Measurements from ENCODE around the gene IL34.
"Not testable (repeated sequence)": the region's sequence is repeated elsewhere in the genome, so short reads cannot be mapped to it uniquely, and the experiment has no call there.

IL34 gene

DNA sequence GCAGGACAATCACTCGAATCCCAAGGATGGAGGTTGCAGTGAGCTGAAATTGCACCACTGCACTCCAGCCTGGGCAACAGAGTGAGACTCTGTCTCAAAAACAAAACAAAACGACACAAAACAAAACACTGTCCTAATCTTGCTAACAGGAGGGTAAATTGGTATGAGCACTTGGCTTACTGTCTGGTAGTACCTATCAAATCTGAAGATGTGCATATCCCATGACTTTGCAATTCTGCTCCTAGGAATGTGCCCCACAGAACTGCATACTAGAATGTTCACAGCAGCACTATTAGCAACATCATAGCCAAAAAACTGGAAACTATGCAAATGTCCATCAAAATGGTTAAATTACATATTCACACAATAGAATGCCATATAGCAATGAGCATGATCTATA lies 23.8 kb downstream of the IL34 start:
- intact Hi-C loops (cut with DNase I) = no loop called here
- DNase-seq = no peak

DNA sequence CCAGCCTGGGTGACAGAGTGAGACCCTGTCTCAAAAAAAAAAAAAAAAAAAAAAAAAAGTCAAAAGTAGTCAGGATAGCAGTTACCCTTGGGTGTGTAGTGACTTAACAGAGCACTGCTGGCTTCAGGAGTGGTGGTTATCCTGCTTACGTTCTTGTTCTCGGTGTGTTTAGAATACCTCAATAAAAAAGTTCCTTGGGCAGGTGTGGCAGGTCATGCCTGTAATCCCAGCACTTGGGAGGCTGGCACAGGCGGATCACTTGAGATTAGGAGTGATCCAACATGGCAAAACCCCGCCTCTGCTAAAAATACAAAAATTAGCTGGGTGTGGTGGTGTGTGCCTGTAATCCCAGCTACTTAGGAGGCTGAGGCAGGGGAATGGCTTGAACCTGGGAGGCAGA lies 24.6 kb downstream of the IL34 start:
- peak in 2 of 10 donors; percentile 14 to 41 for DNase-seq
- intact Hi-C loops (cut with DNase I) = not testable (repeated sequence)

DNA sequence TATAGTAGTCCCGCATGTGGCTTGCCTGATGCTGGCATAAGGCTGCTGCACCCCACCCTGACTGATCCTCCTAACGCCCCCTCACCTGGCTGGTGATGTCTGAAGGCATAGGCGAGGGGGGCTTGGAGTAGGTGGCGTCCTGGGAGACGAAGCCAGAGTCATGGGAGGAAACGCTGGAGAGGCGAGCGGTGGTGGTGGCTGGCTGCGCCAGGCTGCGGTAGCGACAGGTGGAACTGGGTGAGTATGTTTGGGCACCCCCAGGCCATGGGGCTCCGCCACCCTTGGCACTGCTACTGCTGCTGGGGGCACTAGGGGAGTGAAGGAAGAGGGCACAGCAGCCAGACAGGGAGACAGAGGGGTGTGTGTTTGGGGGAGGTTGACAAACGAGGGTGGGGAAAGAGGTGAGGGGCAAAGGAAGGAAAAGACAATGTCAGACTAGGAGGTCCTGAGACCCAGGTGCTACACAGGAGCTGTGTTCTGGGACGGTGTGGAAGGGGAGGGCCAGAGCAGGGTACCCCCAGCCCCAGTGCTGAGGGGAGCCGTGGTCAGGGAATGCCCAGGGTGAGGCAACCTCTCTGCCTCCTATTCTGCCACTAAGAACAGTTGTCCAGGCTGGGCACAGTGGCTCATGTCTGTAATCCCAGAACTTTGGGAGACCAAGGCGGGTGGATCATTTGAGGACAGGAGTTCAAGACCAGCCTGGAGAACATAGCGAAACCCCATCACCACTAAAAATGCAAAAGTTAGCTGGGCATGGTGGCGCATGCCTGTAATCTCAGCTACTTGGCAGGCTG lies 28.1 kb downstream of the IL34 start:
- peak in 4 of 10 donors; percentile 24 to 80 (median 78) for DNase-seq
- intact Hi-C loops (cut with DNase I) = no loop called here

DNA sequence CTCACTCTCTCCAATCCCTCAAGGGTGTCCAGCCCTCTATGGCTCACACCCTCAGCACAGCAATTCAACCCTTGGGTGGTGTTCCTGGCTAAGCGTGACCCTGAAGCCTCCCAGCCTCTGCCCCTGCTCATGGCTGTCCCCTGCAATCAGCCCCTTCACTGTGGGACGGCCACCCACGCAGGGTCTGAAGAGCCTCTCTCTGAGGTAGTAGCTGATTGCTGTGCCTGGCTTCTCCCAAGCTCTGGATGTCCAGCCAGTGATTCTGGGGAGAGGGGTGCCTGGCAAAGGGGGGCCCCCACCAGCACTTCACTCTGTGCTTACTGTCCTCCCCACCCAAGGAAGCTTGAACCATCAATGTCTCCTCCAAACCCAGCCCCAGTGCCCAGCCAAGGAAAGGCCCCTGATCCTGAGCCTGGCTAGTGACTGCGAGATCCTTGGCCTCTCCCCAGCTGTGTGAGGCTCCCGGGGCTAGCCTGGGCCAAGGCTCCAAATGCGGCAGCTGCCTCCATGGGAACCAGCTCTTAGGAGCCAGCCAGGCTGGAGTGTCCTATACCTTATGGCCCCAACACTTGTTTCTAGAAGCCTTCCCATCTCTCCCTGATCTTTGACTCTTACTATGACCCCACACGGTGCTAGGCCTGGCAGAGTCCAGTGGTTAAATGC lies 29.6 kb downstream of the IL34 start:
- peak in 6 of 10 donors; percentile 11 to 84 (median 49) for DNase-seq
- intact Hi-C loops (cut with DNase I) = no loop called here

DNA sequence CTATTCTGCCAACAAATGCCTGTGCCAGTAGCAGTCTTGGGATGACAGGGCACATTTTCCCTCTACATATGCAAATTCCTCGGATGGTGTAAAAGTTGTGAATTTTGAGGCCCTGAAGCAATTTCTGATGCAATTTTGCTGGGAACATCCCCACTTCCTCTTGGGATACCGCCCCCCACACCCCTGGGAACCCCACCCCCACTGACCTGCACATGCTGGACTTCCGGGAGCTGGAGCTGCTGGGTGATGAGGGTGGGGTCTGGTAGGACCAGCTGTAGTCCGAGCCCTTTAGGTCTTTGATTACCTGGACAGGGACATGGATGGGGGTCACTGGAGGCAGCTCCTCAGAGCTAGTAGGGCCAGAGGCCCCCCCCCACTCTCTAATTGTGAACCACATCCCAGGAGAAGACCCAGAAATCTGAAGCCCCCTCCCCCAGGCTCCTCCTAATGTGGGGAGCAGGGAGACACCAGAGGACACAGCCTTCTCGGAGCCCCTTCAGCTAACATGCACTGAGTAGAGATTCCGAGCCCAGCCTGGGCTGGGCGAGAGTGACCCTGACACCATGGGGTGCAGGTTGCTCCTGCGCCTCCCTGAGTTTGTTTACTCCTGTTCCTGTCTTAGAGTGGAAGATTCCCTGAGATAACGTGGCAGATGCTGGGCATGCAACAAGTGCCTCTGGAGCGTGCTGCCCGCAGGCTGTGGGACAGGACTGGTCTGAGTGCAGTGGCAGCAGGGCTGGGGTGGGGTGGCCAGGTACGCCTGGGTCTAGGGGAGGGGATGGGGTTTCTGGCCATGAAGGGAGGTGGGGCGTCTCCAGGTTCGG lies 30.5 kb downstream of the IL34 start:
- intact Hi-C loops (cut with DNase I) = no loop called here
- DNase-seq = peak in 5 of 10 donors; percentile 6 to 77 (median 42)

DNA sequence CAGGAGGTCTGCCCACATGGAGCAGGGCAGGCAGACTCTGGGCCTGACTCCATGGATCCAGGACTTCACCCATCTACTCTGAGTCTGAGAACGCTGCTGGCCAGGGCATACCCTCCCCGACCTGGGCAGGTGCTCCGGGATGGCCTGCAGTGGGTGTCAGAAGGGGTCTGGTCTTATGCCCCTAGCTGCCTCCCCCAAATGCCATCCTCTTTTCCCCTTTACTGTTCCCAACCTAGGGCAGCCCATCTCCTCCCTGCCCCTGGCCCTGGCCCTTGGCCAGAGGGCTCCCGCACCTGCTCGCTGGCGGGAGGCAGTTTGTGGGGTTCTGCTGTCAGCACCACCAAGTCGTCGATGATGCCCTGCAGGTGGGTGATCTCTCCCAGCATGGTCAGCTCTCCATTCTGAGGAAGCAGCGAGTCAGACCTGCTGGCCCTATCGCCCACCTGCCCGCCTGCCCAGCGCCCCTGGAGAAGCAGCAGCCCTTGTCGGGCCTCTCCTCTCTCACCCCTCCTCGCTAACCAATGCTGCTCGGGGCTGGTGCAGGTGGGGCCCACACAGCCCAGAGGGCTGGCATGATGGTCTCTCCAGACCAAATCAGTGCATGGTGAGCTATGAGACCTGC lies 31.3 kb downstream of the IL34 start:
- peak in 5 of 10 donors; percentile 5 to 66 (median 65) for DNase-seq
- intact Hi-C loops (cut with DNase I) = no loop called here

DNA sequence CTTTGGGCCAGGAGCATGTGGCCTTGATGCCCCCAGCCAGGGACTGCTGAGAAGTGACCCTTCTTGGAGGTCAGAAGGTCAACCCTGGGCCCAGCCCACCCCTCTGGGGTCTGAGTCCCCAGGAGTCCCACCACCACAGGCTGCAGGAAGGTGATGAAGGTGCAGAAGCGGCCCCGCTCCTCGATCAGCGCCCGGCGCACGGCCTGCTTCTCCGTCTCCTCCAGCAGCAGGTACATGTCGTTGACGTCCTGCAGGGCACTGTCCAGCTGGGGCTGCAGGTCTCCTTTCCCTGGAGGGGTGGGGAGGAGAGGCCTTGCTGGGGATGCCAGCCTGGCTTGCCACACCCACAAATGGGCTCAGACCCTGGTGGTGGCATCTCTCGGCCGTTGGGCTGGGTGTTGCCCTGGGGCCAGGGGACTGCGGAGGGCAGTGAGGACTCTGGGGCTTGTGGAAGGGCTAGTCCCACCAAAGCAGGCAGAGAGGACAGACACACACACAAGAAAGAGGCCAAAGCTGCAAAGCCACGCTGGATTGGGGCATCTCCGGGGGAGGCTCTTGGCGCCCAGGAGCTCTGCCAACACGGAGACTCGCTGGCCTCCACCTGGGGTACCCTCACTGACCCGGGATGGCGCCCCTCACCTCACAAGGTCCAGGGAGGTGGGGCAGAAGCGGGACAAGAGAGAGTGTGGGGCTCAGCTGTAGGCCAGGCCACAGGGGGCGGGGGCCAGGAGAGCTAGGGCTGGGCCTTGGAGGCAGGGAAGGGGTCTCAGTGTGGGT lies 31.9 kb downstream of the IL34 start:
- DNase-seq = peak in 4 of 10 donors; percentile 9 to 78 (median 66)
- intact Hi-C loops (cut with DNase I) = no loop called here

DNA sequence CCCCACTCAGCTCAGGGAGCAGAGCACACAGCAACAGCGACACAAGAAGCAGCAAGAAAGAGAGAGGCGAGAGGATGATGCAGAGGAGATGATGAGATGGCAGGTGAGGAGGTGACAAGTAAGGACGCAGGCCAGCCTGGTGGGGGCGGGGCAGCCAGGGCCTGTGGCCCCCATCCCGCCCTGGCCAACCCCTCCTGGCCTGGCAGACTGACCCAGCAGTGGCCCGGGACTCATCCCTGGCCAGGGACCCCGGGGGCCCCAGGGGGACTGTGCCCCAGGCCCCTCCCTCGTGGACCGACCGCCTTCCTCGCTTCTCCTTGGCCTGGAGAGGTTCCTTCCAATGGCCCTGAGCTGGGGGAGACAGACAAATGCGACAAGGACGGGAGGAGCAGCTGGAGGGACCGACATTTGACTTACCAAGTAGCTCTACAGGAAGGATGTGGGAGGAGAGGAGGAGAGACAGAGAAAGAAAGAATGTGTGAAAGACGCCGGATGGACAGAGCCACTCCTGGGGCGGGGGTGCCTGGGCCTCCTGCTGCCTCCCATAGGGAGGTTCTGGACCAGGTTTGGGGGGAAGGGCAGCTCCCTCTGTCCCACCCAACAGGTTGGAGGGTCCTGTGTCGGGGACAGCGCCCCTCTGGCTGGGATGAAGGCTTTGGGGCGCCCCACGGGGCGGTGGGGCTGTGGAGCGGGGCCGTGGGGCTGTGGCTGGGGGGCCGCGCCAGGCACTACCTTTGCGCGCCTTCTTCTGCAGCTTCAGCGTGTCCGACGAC lies 32.7 kb downstream of the IL34 start:
- intact Hi-C loops (cut with DNase I) = no loop called here
- DNase-seq = peak in 4 of 10 donors; percentile 9 to 69 (median 68)

DNA sequence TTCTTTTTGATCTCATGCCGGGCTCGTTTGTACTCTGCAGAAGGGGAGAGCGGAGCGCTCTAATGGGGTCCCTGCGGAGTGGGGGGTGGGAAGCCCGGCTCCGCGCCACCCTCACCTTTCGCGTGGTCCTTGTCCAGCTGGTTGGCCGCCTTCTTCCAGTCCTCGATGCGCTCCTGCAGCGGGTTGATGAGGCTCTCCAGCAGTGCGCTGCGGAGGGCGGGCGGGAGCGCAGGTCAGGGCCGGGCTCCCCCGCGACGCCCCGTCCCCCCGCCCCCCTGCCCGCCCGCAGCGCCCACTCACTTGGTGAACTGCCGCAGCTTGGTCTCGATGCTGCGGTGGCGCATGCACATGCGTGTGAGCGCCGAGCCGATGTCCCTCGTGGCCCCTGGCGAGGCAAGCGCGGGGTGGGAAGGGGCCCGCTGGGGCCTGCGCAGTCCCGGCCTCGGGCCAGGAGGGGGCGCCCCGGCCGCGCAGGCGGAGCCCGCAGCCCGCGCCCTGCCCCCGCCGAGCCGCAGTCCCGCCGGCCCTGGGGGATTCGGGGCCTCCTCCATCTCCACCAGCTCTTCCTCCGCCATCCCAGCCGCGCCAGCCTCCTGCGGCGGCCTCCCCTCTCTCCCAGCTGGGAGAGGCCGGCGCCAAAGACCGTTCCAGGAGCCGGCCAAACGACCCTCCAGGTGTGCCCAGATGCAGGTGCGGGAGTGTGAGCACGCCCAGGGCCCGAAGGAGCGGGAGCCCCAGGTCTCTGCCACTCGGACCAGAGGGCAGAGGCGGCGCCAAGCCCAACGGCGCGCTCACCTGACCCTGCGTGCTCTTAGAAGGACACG lies 33.5 kb downstream of the IL34 start:
- intact Hi-C loops (cut with DNase I) = loop anchor here (1.0 kb wide), 1 partner anchor 91 kb away; no protein-coding TSS in a partner anchor
- peak in 4 of 10 donors; percentile 10 to 90 (median 76) for DNase-seq

DNA sequence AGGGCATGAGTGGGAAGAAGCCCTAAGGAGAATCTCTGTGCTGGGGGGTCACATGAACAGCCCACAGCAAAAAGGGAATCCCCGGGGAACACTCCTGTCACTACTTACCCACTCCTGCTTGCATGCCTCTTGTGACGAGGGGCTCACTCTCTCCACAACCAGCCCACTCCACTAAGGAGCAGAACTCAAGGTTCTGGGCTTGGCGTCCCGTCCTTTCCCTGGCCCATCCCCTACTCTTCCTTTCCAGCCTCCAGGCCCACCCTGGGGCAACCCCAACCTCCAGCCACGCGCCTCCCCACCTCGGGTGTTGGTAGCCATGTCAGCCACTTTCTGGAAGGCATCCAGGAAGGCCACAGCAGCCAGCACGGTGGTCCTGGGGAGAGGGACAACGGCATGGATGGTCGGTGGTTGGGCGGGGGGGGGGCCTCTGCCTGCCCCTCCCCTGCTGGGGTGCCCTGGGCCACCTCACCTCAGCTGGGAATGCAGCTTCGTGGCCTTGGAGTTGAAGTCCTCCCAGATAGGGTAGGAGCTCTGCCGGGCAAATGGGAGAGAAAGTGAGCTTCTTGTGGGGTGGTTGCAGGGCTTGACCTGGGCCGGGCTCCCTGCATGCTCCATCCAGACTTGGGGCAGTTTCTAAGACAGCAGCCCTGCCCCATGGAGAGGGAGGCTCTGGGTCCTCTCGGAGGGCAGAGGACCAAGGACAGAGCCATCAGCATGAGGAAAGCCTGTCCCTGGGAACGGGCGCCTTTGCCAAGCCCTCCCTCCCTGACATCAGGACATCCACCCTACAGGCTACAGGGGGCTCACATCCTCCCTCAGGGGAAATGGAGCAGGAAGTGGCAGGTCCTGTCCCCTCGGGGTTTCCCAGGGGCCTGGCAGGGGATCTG lies 34.4 kb downstream of the IL34 start:
- DNase-seq = peak in 4 of 10 donors; percentile 3 to 86 (median 66)
- intact Hi-C loops (cut with DNase I) = loop anchor here (1.0 kb wide), 1 partner anchor 91 kb away; no protein-coding TSS in a partner anchor

DNA sequence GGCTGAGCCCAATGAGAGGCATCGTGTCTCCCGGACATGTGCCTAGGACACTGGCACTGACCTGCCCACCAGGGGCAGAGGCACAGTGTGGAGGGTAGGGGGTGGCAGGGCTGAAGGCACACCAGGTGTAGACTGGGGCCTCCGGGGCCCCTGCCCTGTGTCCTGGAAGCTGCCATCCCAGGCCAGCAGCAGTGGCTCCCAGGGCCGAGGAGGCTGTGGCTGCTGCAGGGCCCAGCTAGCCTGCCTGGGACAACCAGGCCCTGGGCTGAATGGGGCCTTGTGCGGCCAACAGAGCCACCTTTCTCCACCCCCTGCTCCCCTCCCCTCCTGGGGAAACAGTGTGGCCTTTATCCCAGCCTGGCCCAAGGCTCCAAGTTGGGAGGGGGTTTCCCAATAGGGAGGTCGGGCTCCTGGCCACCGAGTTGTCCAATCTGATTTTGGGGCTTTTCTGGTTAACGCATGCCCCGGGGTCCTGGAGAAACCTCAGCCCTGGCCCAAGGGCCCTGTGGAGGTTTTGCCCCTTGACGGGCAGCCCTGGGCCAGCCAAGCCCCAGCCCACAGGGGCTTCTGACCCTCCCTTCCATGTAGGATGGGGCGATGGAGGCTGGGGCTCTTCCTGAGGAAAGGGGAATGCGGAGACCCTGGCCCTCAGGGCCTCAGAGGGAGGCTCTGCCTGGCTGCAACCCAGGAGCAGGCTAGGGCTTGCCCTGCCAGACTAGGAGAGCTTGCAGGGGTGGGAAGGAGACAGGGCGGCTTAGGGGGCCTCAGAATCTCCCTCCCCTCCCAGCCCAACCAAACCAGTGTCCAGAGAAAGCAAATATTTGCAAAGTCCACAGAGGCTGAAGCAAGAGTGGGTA lies 35.3 kb downstream of the IL34 start:
- peak; percentile 72 to 97 (median 79) for DNase-seq
- intact Hi-C loops (cut with DNase I) = no loop called here

DNA sequence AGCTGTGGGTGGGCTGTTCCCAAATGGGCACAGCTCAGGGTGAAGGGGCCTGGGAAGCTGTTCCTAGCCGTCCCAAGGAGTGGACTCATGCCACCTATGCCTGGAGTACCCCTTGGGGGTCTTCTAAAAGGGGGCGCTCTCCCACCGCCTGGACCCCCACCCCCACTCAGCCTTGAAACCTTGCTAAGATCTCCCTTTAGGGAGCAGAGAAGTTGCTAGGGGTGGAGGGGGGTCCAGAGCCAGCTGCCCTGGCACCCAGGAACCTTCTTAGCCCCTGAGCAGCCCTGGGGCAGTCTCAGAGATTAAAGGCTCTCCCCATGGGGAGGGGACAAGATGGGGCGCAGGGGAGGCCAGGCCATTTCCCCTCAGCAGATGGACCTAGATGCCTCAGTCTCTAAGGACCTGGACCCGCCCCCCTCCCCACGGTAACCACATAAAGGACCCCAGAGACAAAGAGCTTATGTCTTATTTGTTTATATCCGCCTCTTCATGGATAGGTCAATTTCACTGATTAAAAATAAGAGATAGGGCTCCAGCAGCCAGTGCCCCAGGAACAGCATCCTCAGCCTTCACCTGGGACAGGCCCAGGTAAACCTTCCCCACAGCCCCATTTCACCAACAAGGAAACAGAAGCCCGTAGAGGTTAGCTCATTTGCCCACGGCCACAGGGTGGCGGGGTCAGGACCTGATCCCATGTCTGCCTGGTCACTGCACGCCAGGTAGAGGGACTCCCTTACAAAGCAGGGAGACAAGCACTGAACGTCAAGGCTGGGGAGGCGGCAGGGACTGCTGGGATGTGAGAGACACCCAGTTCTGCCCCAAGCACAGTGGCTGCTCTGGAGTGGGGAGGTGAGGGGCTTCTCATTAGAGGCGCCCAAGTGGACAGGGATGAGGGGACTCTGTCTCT lies 36.1 kb downstream of the IL34 start:
- intact Hi-C loops (cut with DNase I) = no loop called here
- peak in 3 of 10 donors; percentile 49 to 79 (median 63) for DNase-seq

DNA sequence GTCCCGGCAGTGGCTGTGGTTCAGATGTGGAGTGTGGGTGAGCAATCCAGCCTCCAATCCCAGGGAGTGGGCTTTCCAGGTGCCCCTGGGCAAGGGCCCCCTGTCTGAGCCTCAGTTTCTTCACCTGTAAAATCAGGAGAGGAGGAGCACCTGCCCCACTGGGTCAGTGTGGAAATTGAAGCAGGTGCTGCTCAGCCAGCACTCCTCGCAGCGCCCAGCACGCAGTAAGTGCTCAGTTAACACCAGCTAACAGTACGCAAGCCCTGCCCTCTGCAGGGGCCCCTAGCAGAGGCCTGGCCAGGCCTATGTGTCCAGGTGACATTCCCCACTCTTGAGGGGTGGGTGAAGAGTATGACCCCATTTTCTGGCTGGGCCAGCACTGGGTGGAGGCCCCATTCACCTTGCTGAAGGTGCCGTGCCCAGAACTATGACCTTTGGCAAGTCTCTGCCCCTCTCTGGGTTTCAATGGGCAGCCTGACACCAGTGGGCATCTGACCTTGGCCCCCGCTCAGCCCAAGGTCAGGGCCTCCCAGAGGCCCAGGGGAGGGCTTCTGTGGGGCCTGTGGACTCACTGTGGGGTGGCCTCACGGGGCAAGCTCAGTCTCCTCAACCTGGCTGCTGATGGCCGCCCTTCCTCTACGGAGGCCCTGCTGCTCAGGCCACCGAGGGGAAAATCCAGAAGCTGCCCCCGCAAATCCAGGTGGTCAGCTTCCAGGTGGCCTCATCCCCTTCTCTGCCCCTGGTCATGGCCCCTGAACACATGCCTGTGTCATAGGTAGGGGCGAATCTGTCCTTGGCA lies 37.0 kb downstream of the IL34 start:
- peak in 4 of 10 donors; percentile 5 to 78 (median 66) for DNase-seq
- intact Hi-C loops (cut with DNase I) = no loop called here
